ENCODE measurements around the gene AAK1.
"Not testable (repeated sequence)": the region's sequence is repeated elsewhere in the genome, so short reads cannot be mapped to it uniquely, and the experiment has no call there.

The AAK1 gene

GRCh38 chr2:69612707-69613106 is 30.8 kb downstream of the AAK1 start:
- DNase-seq (ENCODE audit: low read depth), result no peak
- no peak overlapping the region for H3K4me3 ChIP-seq (ENCODE audit: low read depth, low read length)
- TF ChIP-seq CTCF (IDR thresholded peaks at IDR 0.05; ENCODE audit: low read depth, low read length, missing control alignments), result no peak

GRCh38 chr2:69612200-69612599 is 31.3 kb downstream of the AAK1 start:
- no peak overlapping the region for H3K4me3 ChIP-seq (ENCODE audit: low read depth, low read length)
- no peak for DNase-seq (ENCODE audit: low read depth)
- TF ChIP-seq CTCF (IDR thresholded peaks at IDR 0.05; ENCODE audit: low read depth, low read length, missing control alignments), result no peak

- no peak overlapping the region for H3K4me3 ChIP-seq (ENCODE audit: low read depth, low read length)
- no peak for DNase-seq (ENCODE audit: low read depth)
- no peak for TF ChIP-seq CTCF (IDR thresholded peaks at IDR 0.05; ENCODE audit: low read depth, low read length, missing control alignments)
Measured at GRCh38 chr2:69608109-69608508, 35.4 kb downstream of the AAK1 start.

GRCh38 chr2:69606771-69607170 is 36.8 kb downstream of the AAK1 start:
- H3K4me3 ChIP-seq (ENCODE audit: low read depth, low read length); DNase-seq (ENCODE audit: low read depth): not testable (repeated sequence)

GRCh38 chr2:69605284-69605683 is 38.3 kb downstream of the AAK1 start:
- DNase-seq (ENCODE audit: low read depth), result no peak
- no peak for TF ChIP-seq CTCF (IDR thresholded peaks at IDR 0.05; ENCODE audit: low read depth, low read length, missing control alignments)
- H3K4me3 ChIP-seq (ENCODE audit: low read depth, low read length), result no peak overlapping the region

- H3K4me3 ChIP-seq (ENCODE audit: low read depth, low read length), result no peak overlapping the region
- TF ChIP-seq CTCF (IDR thresholded peaks at IDR 0.05; ENCODE audit: low read depth, low read length, missing control alignments), result no peak
- DNase-seq (ENCODE audit: low read depth), result no peak
Measured at GRCh38 chr2:69604836-69605235, 38.7 kb downstream of the AAK1 start.

GRCh38 chr2:69604026-69604678 is 39.4 kb downstream of the AAK1 start:
- no peak for DNase-seq (ENCODE audit: low read depth)

More at GRCh38 chr2:69604026-69604678, 39.4 kb downstream of the AAK1 start:
- no peak overlapping the region for H3K4me3 ChIP-seq (ENCODE audit: low read depth, low read length)
- TF ChIP-seq CTCF (IDR thresholded peaks at IDR 0.05; ENCODE audit: low read depth, low read length, missing control alignments), result no peak
